Hematopoietic multipotent progenitor cell treated with erythropoietin and hydrocortisone succinate and interleukin-3 and kit ligand, for 17 days (in vitro differentiated cells): ENCODE data around the gene TP53I11.

Experiments
- DNase-seq: peaks from one replicate; pipeline ENCODE4 v3.0.0-alpha.2; 2015; ENCODE audit warnings: low spot score

Gene TP53I11

DNA sequence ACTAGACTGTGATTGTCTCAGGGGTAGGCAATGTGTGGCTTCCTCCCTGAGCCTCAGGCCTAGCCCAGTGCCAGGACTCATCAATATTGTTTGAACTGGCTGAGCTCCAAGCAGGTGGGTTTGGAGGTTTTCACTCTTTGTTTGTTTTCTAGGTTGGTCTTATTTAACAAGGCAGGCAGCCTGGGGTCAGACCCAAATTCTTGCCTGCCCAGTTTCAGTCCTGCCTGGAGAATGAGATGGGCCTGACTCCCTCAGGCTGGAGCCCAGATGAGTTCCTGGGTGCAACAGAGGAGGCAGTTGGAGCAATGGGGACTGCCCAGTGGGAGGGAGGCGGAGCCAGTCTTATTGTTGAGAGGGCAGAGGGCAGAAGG, 28.3 kb upstream of the TP53I11 start:
- DNase-seq = no peak

DNA sequence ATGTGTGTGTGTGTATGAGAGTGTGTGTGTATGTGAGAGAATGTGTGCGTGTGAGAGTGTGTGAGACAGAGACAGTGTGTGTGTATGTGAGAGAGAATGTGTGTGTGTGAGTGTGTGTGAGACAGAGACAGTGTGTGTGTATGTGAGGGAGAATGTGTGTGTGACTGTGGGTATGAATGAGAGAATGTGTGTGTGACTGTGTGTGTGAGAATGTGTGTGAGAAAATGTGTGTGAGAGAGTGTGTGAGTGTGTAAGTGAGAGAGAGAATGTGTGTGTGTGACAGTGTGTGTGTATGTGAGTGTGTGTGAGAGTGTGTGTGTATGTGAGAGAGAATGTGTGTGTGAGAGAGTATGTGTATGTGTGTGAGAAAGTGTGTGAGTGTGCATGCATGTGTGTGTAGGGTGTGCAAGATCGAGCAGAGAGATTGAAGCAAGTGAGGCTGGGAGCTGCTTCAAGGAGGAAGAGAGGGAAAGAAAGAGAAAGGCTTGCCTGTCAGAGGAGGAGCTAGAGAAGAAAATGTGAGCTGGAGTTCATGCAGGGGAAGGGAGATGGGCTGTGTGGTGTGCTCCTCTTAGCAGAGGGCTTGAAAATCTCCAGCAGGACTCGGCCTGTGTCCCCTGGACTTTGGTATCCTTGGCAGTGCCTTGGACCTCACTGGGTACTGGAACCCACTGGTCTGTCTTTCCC, 27.7 kb upstream of the TP53I11 start:
- no peak for DNase-seq

DNA sequence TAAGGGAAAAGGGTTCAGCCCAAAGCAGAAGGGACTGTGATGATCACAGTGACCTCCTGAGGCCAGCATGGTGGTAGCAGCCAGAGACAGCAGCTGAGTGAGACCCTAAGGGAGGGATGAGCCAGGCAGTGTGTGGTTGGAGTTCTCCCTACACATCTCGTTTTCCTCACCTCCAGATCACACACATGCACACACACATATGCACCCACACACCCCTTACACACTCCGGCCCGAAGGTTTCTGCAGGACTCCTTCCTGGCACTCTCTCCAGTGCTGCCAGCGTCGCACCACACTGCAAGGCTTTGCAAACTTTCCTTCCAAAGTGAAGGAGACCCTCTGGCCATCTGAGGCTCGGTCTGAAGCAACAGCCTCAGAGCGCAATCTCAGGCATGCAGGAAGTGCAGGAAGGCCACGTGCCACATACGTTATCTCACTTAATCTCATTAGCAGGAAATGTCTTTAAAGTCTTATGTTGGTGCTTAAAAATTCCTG, 26.9 kb upstream of the TP53I11 start:
- DNase-seq = no peak

DNA sequence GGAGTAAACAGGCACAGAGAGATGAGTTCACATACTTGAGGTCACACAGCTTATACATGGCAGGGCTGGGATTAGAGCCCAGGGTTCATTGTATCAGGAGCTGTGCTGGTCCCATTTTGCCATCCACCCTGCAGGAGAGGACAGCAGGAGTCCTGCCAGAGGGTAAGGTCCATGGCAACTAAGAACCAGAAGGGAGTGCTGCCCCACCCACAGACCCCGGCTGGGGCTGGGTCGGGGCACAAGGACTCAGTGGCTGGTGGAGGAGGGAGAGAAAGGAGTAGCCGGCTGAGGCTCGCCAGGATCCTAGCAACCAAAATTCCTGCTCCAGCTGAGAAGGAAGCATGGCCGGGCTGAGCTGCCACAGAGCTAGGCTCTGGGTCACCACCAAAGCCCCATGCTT, 25.9 kb upstream of the TP53I11 start:
- no peak for DNase-seq

DNA sequence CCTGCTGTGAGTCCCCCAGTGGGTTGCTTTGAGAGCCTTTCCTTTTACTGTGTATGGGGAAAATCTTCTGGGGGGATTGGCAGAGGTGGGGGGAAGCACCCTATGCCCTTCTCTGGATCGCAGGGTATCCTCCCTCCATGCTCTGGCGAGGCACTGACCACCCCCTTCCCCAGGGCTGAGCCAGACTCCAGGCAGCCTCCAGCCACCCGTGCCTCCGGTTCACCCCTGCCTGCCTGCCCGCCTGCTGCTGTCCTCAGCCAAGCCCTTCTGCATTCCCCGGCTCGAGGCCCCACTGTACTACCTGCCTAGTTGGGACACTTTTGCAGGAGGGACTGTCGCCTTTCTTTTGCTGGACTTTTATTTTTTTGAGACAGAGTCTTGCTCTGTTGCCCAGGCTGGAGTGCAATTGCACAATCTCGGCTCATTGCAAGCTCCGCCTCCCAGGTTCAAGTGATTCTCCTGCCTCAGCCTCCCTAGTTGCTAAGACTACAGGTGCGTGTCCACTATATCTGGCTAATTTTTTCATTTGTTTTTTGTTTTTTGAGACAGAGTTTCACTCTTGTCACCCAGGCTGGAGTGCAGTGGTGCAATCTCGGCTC, 23.8 kb upstream of the TP53I11 start:
- DNase-seq = no peak

DNA sequence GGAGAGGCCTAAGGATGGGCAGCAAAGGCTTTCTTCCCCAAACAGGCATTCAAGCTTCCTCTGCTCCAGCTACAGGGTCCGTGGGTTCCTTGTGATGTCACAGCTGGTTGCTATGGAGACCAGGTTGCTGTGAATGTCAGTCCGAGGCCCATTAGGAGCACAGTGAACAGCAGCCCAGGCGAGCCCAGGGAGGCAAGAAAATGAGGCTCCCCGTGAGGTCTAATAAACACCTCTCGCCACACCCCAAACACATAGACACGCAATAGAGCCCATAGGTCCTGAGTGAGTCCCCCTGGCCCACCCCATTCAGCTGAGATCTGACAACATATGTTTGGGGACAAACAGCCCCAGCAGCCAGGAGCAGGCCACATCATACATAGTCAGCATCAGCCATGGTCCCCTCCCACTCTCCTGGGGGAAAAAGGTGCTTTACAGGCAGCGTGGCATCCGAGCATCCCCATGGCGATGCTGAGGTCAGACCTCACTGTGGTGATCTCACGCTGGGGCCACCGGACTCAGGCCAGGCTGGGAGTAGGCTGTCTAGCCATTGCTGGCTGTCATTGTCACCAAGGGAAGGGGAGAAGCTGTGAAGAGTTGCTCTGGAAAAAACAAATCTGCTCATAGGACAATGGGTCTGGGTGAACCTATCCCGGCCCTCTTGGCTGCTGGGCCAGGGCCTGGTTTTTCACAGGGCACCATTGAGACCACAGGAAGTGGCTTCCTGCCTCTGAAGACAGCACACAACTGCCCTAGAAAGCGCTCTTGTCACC, 23.1 kb upstream of the TP53I11 start:
- DNase-seq = no peak

DNA sequence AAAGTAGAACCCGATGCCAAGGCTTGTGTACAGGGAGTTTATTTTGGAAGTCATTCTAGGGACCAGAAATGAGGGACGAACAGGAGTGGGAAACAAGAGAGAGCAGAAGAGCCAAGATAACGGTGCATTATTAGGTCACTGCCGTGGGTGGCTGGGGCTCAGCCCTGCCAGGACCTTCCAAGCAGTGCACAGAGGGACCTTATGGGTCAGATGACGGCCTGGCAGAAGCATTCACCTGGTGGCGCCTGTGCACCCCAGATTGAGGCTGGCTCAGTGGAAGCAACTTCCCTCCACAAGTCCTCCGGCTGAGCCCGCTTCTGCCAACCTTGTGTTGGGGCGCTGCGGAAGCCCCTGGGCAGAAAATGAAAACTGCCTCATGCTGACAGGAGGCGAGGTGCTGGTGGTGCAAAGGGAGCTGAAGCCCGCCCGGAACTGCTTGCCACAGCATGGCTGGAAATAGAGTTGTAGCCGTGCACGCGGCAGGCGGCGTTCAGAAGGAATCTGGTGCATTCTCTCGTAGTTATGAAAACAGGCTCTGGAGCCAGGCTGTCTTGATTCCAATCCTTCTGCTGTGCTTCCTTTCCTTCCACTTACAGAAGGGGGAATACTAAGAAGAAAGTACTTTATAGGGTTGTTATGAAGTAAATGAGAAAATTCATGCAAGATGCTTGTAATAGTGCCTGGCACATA, 22.2 kb upstream of the TP53I11 start:
- no peak for DNase-seq

DNA sequence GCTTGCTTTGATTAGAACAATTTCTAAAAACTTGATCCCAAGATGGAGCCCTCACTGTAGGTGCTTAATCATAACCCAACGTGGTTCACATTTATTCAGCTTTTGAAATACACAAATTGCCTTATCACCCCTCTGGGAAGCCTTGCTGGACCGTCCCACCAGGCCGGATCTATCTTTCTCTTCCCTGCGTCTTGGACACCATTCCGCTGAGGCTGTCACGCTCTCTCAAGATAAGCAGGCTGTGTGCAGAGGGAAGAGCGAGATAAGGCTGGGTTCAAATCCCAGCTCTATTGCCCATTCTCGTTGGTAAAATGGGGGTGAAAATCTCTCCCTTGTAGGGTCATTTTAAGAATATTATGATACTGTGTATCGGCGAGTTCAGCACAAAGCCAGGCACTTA, 20.5 kb upstream of the TP53I11 start:
- no peak for DNase-seq

DNA sequence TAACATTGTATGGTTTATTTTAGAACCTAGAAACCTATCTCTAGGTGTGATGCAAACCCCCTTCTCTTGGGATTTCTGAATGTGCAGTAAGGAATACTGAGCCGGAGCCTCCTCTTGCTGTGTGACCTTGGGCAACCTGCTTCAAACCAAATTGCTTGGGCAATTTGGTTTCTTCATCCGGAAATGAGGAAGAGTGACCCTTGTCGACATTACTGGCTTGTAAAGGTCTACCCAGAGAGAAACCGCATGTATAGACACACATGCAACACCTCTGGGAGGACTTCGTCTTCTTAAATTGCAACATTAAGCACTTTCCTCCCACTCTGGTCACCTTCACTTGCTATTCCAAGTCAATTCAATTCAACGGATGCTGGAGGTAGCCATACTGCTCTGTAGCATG, 19.6 kb upstream of the TP53I11 start:
- DNase-seq = no peak

DNA sequence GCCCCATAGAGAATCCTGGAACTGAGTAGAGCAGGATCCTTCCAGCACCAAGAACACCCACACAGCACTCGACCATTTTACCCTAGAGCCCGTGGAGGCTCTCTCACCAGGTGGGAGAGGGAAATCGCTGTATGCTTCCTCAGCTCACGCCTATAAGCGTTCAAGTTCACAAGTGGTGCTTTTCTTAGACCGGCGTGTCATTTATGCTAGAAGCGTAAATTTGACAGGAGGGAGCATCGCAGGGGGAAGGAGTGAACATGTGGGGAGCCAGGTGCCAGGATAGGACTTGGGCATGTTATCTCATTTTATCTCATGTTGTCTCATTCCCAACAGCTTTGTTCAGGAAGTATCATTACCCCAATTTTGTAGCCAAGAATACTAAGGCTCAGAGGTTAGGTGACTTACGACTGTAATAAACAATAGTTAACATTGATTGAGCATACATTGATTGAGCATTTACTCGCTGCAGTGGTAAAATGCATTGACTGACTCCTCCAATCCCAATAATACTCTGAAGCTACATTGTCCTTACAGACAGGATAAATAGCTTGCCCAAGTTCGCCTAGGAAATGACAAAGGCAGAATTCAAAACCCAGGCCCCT, 19.1 kb upstream of the TP53I11 start:
- DNase-seq = no peak

DNA sequence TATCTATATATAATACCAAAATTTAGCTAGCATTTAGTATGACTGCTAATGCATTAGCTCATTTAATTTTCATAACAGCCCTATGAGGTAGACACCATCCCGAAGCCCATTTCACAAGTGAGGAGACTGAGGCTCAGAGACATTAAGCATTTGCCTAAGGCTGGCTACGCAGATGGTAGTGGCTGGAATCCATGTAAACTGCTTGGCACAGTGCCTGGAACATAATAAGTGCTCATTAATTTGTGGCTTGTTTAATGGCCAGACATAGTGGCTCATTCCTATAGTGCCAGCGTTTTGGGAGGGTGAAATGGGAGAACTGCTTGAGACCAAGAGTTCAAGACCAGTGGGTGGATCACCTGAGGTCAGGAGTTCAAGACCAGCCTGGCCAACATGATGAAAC, 17.8 kb upstream of the TP53I11 start:
- no peak for DNase-seq

DNA sequence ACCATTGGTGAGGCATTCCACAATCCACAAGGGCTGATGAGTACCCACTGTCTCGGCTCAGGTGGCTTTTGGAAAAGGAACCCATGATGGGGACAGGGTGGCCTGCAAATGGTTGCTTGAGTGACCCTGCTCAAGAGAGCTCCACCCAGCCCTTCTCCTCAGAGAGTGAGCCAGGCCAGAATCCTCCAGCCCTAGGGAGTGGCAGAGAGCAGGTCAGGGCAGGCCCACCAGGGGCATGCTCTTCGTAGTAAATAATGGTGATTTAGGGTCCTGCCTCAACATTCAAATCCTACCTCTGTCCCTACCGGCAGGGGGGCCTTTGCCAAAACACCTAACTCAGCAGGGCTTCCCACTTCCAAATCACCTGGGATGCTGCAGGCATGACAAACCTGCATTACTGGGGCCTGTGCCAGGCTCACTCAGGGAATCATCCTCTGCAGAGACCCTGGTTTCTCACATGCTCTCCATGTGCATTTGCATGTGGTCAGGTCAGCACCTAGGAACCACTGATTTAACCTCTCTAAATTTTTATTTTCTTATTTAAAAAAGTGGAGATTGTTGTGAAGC, 17.3 kb upstream of the TP53I11 start:
- no peak for DNase-seq

DNA sequence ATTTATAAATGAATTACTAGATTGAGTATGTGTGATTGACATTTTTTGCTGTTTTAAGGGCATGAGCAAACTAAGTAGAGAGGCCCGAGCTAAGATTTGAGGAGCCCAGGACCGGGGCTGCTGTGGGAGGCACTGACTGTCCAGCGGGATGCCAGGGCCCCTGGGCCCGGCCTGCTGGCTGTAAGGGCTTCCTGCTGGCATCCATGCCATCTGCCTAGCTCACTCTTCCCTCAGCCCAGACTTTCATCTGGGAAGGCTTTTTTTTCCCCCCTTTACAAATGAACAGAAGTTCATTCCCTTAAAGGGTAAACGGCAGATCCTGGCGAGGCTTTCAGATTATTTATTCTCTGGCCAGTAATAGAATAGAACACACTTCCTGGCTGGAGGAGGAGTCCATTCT, 16.0 kb upstream of the TP53I11 start:
- no peak for DNase-seq

DNA sequence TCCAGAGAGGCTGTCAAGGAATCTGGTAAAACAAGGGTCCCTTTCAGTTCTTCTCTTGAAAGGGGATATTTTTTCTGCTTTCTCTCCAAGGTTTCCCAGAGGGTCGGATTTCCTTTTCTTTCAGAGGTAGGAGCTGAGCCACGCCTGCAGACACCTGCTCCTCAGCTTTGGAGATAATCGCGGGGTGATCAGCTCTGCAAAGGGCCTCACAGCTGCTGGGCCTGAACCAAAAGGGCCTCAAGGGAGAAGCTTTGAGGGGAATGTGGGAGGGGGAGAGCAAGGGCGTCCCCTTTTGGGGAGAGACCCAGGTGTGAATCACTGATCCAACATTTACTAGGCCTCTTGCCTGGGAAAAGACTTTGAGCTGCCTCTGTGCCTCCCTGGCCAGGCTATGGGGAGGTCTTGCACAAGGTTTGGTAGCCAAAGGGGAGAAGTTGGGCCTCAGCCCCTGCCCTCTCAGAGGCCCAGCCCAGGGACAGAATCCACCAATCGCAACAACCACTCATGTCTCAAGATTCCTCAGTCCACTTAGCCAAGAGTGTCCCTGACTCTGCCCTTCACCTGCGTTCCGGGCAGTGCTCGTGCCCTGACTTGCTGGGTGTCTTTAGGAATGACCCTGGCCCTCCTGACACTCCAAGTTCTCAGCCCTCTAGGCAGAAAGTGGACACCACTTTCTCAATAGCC, 14.0 kb upstream of the TP53I11 start:
- no peak for DNase-seq

DNA sequence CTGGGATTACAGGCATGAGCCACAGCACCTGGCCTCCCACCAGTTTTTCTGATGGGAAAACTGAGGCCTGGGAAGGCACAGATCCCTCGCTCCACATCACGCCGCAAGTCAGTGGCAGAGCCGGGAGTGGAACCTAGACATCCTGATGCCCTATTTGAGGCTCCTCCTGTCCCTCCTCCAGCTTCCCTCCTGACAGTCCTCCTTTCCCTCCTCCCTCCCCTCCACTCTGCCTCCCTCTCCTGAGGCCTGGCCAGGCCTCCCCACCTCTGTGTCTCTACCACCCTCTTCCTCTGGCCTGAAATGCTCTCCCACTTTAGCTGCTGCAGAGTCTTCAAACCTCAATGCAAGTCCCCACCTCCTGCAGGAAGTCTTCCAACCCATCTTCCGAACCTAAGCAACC, 13.3 kb upstream of the TP53I11 start:
- DNase-seq = no peak

DNA sequence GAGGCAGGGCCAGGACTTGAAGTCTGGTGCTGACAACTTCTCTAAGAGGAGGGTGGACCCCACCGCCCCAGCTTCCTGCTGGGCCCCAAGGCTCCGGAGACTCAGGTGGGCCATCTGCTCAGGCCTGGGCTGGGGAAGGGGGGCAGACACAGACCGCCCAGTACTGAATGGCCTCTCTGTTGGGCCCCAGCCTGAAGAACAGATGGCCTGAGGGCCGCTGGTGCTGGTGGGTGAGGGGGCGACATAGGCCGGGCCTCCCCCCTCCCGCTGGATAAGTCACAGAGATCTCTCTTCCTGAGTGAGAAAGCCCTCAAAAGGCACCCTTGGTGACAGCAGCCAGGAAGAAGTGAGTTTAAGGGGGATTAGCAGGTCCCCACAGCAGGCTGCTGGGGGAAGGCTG, 12.5 kb upstream of the TP53I11 start:
- no peak for DNase-seq

DNA sequence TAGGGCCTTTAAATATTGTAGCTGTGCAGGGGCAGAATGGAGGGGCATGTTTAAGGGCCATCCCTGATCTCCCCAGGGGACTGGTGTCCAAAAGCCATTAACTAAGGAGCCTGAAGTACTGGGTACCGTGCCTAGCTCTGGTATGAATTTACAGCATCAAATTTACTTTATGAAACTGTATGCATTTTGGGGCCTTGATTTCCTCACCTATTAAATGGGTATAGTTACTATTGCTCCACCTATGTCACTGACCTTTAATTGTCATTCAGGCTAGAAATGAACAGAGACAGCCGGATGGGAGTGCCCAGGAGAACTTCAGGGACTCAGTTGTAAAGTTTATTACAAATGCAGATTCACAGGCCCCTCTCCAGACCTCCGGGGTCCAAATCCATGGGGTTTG, 11.8 kb upstream of the TP53I11 start:
- DNase-seq = no peak

DNA sequence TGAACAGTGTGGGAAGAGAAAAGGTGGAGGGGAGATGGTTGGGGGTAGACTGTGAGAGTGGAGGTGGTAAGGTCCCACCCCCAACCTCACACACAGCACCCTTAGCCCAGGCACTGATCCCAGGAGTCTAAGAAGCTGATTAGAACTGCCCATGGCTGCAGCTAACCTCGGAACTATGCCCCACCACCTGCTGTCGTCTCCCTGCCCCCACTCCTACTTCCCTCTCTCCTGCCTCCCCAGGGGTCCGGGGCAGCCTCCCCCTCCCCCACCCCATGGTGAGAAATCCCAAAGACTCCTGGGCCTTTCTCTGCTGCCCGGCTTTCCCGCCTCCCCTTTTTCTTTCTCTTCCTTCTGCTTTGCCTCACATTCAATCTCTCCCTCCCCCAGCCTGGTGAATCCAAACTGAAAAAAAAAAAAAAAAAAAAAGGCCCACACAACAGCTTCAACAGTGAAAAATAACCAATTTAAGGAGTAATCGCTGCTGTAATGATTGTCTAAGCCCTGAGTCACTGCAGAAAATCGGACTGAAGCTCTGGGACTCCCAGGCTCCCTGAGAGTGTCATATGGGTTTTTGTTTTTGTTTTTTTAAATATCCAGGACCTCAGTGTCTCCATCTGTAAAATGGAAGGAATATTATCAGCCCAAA, 9.6 kb upstream of the TP53I11 start:
- DNase-seq = no peak

DNA sequence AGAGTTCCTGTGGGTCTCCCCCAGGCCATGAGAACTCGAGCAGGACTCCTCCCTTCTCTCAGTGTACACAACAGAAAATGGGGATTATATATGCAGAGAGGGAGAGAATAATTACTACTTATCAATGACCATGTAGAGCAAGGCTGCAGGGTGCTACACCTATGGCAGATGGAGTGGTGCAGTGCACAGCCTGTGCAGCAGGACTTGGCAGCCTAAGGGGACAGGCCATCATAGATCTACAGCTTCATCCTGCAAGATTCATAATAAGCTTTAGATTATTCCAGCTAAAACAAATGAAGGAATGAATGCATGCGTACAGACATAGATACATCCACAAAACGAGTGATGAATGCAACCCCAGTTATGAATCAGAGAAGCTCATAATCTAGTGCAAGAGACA, 8.4 kb upstream of the TP53I11 start:
- DNase-seq = no peak

DNA sequence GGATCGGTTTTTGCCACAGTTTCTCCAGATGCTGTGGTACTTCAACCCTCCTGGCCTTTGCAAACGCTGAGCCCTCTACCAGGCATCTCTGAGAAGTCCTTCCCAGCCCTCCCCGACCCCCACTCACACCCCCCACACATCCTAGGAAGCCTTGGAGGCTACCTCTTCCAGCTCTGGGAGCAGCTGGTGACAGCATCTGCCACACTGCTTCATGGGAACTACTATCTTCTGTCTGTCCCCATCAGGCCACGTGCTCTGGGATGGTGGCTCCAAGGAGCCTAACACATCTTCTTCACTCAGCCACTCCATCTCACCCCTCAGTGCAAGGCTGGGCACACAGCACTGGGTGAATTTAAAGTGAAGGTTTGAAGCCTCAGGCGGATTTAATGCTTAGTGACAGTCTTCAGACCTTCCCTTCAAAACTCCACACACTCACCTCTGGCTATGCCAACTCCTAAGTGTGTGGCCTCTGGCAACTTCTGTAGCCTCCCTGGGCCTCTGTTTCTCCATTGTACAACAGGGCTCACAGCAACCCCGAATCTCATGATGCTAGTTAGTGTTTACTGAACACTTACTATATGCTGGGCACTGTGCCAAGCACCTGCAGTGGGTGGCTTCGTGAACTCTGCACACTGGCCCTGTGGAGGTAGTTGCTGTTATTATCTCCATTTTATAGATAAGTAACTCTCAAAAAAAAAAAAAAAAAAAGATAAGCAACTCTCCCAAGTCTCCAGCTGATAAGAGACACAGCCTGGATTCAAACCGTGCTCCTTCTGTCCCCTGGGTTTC, 7.3 kb upstream of the TP53I11 start:
- no peak for DNase-seq
